Lower lobe of right lung (tissue), 2 donors: ENCODE results near the gene HMGA1. TPM values are rescaled to one million over a fixed set of nuclear protein-coding genes. Genes with fewer than 3 reads are reported as not detected.

Experiments
- ATAC-seq, 2 donors: fragments of 200-7000 bp; cut with Tn5 transposase; one replicate each; pipeline ENCODE4 v1.9.1; 2020 to 2022; ENCODE audit warnings: mild to moderate bottlenecking in 2 of 2, moderate library complexity in 2 of 2
- DNase-seq: peaks from one replicate; pipeline ENCODE4 v3.0.0-alpha.2; 2020
- H3K27ac ChIP-seq: fragments of 200-600 bp; one replicate; pipeline ENCODE4 v1.8.0; 2022
- H3K27me3 ChIP-seq: fragments of 200-600 bp; one replicate; pipeline ENCODE4 v1.8.0; 2022; ENCODE audit warnings: low read depth
- H3K36me3 ChIP-seq: fragments of 200-600 bp; one replicate; pipeline ENCODE4 v1.8.0; 2022; ENCODE audit warnings: mild to moderate bottlenecking
- H3K4me1 ChIP-seq: fragments of 200-600 bp; one replicate; pipeline ENCODE4 v1.8.0; 2022
- H3K4me3 ChIP-seq: fragments of 200-600 bp; one replicate; pipeline ENCODE4 v1.8.0; 2022; ENCODE audit warnings: mild to moderate bottlenecking
- H3K9me3 ChIP-seq: fragments of 200-600 bp; one replicate; pipeline ENCODE4 v1.8.0; 2022
- CTCF ChIP-seq: fragments of 200-600 bp; IDR thresholded peaks from one replicate; pipeline ENCODE4 v1.8.0; 2022; ENCODE audit warnings: antibody characterized with exemption, mild to moderate bottlenecking
- intact Hi-C: fragments of 100-400 bp; cut with DNase I; formaldehyde crosslinking; loops from one replicate; pipeline ENCODE4 v1.11.0; 2022
- total RNA-seq: library from RNA; stranded (reverse); fragmentation: NEBNext Ultra II Directional; extraction: Animal tissue kit (Norgen Biotek cat#: 25700); gene quantifications from one replicate; pipeline ENCODE4 v1.2.1, GENCODE V29; 2021
- donor health status: DM: no; HTN: yes; CAD: no; lungs with severe emphysema.

Gene HMGA1
- total RNA-seq, 1 donor from 2014 or later = 63.5 TPM

- H3K27ac ChIP-seq = peak overlapping the region; percentile 31
- DNase-seq (peak; percentile 93), ATAC-seq (peak; percentile 98 to 99)
- no peaks in the 10 kb centered on the region for H3K36me3 ChIP-seq
- H3K4me1 ChIP-seq = peaks cover 8% of the 10 kb centered on the region
- peak overlapping the region; percentile 68 for H3K4me3 ChIP-seq
- H3K9me3 ChIP-seq = no peaks in the 10 kb centered on the region
- intact Hi-C loops = no loop called here
- peak; percentile 99 for TF ChIP-seq CTCF
- no peaks in the 10 kb centered on the region for H3K27me3 ChIP-seq
These were observed 40.4 kb upstream of the HMGA1 start for GRCh38 chr6:34196116-34196832.

- no peaks in the 10 kb centered on the region for H3K27me3 ChIP-seq
- no peaks in the 10 kb centered on the region for H3K9me3 ChIP-seq
- intact Hi-C loops = no loop called here
- TF ChIP-seq CTCF = no peak
- H3K4me3 ChIP-seq = peak overlapping the region; percentile 68
- H3K36me3 ChIP-seq = no peaks in the 10 kb centered on the region
- ATAC-seq (no peak), DNase-seq (no peak)
- peak overlapping the region; percentile 31 for H3K27ac ChIP-seq
- peaks cover 8% of the 10 kb centered on the region for H3K4me1 ChIP-seq
These were observed 39.9 kb upstream of the HMGA1 start for GRCh38 chr6:34196833-34197195.

- H3K9me3 ChIP-seq = no peaks in the 10 kb centered on the region
- H3K4me1 ChIP-seq = peaks cover 8% of the 10 kb centered on the region
- no peak overlapping the region for H3K4me3 ChIP-seq
- no peak overlapping the region for H3K27ac ChIP-seq
- no peak for TF ChIP-seq CTCF
- H3K27me3 ChIP-seq = no peaks in the 10 kb centered on the region
- no peaks in the 10 kb centered on the region for H3K36me3 ChIP-seq
- intact Hi-C loops = no loop called here
- ATAC-seq (no peak), DNase-seq (no peak)
These were observed 36.2 kb upstream of the HMGA1 start for GRCh38 chr6:34200340-34200971.

GRCh38 chr6:34201455-34202107, 35.1 kb upstream of the HMGA1 start:
- Histone ChIP-seq H3K4me3 (no peak overlapping the region), H3K27ac (no peak overlapping the region), H3K9me3 (no peaks in the 10 kb centered on the region), H3K4me1 (peaks cover 2% of the 10 kb centered on the region), H3K36me3 (no peaks in the 10 kb centered on the region), H3K27me3 (no peaks in the 10 kb centered on the region)
- no peak for ATAC-seq
- TF ChIP-seq CTCF = no peak
- intact Hi-C loops = no loop called here
- DNase-seq = no peak

GRCh38 chr6:34202329-34203201, 34.1 kb upstream of the HMGA1 start:
- Histone ChIP-seq H3K4me1 (no peaks in the 10 kb centered on the region), H3K4me3 (no peak overlapping the region), H3K36me3 (no peaks in the 10 kb centered on the region), H3K27ac (no peak overlapping the region), H3K27me3 (no peaks in the 10 kb centered on the region), H3K9me3 (no peaks in the 10 kb centered on the region)
- TF ChIP-seq CTCF = no peak
- intact Hi-C loops = no loop called here
- ATAC-seq (peak in 1 of 2 donors; percentile 27), DNase-seq (no peak)
